Right lung (tissue), 10 donors: Measurements from ENCODE around the gene CHRM5. TPM values are rescaled to one million over a fixed set of nuclear protein-coding genes. Genes with fewer than 3 reads are reported as not detected.

Source experiments
- DNase-seq, 2 donors: peaks; one replicate each; pipeline ENCODE4 v3.0.0-alpha.2; 2013
- long read RNA-seq, 8 donors: transcript quantifications; one replicate each; lab custom pipeline, GENCODE V29; 2026
- polyA plus RNA-seq, 5 donors: library from polyadenylated mRNA; unstranded; fragments of 120-200 nt; gene quantifications; one replicate each; pipeline versions ENCODE4 v1.2.1 to v1.2.3, GENCODE V29; 2013; ENCODE audit warnings: inconsistent platforms in 1 of 5, low replicate concordance in 1 of 5; ENCODE audit not compliant: insufficient read length in 5 of 5, insufficient read depth in 1 of 5

CHRM5 gene, protein sequence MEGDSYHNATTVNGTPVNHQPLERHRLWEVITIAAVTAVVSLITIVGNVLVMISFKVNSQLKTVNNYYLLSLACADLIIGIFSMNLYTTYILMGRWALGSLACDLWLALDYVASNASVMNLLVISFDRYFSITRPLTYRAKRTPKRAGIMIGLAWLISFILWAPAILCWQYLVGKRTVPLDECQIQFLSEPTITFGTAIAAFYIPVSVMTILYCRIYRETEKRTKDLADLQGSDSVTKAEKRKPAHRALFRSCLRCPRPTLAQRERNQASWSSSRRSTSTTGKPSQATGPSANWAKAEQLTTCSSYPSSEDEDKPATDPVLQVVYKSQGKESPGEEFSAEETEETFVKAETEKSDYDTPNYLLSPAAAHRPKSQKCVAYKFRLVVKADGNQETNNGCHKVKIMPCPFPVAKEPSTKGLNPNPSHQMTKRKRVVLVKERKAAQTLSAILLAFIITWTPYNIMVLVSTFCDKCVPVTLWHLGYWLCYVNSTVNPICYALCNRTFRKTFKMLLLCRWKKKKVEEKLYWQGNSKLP
- under 1 TPM; 0.10 to 0.80 (median 0.40) TPM for polyA plus RNA-seq
- long read RNA-seq, donor 1 = 0 reads
- long read RNA-seq, donor 2 = 0 reads
- long read RNA-seq, donor 3 = 0 reads
- long read RNA-seq, donor 4, full-length matches to known transcripts = 1 of 21 reads
- long read RNA-seq, donor 4, partial matches to known transcripts = 20 of 21 reads
- long read RNA-seq, donor 4, other reads (novel, unspliced or antisense) = 0 of 21 reads
- long read RNA-seq, donor 5, partial matches to known transcripts = 29 of 29 reads
- long read RNA-seq, donor 5, other reads (novel, unspliced or antisense) = 0 of 29 reads
- long read RNA-seq, donor 6, partial matches to known transcripts = 160 of 160 reads
- long read RNA-seq, donor 6, other reads (novel, unspliced or antisense) = 0 of 160 reads
- long read RNA-seq, donor 7, partial matches to known transcripts = 34 of 34 reads
- long read RNA-seq, donor 7, other reads (novel, unspliced or antisense) = 0 of 34 reads
- long read RNA-seq, donor 8, partial matches to known transcripts = 7 of 7 reads
- long read RNA-seq, donor 8, other reads (novel, unspliced or antisense) = 0 of 7 reads

DNA sequence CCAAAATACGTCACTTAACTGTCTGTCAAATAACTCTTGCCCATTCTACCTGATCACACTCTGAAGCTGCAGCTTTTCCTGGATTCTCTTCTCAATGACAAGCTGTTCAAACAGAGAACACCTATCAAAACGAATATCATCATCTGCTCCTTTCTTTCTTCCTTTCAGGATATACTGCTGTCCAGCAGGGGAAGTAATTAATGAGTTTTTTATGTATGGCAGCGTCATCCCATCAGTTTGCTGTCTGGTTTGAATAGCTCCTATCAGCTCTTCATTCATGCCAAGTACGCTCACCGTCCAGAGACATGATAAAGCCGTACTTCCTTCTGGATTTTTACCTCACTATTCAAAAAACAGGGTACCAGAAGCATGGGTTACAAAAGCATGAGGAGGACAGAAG lies at the start of gene CHRM5:
Gene CHRM5 (plus strand): TSS at position 274 of the 400 bp plus-strand sequence. CDS start 94,221 bp downstream, outside the sequence.
- DNase-seq = no peak

DNA sequence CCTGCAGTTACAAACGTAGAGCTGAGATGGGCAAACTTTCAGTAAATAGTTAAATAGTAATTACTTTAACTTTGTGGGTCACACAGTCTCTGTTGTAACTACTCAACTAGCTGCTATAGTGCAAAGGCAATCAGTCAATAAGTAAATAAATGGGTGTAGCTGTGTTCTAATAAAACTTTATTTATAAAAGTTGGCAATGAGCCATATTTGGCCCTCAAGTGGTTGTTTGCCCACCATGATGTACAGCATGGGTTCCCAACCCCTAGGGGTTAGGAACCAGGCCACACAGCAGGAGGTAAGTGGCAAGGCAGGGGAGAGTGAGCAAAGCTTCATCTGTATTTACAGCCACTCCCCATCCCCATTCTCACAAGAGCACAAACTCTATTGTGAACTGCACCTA lies 44.9 kb upstream of the CHRM5 start:
- DNase-seq = no peak

DNA sequence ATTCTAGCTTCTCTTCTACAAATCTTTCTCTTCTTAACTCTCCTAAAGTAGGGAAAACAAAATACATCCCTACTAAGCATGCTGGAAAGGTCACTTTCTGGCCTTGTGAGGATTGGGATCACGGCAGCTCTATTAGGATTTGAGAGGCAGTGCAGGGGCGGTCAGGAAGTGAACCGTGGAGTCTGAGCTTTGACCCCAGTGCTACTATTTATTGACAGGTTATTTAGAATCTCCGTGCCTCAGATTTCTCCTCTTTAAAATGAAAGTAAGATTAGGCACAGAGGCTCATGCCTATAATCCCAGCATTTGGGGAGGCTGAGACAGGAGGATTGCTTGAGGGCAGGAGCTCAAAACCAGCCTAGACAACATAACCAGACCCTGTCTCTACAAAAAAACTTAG lies 42.0 kb upstream of the CHRM5 start:
- DNase-seq = no peak

DNA sequence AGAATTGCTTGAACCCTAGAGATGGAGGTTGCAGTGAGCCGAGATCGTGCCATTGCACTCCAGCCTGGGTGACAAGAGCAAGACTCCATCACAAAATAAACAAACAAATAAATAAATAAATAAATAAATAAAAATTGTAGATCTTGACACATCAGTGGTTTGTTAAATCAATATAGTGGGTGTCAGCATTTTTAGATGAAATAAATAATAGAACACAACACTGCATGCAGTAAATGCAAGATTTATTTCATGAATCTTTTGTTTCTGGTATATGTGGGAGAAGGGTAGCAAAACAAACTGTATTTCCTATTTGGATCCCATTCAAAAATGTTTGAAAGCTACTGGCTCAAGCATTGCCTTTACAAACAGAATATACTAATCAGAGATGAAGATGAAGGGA lies 35.6 kb upstream of the CHRM5 start:
- DNase-seq = no peak

DNA sequence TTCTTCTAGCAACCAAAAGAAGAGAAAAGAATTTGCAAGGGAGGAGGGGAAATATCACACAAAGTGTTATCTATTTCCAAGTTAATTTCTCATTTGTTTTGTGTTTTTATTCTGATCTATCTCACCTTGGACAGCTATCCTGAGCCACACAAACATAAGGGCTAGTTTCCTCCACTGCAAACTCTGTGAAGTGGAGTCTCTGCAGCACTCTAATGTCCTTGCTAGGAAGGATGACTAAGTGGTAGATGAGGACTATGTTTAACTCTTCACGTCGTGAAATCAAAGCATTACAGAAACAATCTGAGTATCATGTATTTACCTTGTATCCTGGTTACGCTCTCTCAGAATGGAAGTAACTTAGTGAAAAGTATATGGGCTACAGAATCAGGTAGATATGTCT lies 33.9 kb upstream of the CHRM5 start:
- DNase-seq = no peak

DNA sequence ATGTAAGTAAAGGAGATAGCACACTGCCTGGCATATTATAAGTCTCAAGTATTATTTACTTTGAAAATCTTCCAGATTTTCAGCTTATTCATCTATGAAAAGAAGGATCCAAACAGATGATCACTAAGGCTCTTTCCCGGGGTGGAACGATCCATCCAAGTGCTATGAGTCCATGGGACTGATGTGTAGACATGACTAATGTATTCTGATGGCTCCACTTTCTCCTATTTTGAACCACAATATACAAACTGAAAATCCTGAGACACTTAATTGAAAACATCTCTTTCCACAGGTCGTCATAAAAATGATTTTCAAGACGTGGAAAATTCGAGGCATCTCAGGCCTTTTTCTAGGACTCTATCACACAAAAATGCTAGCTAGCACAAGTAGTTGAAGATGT lies 33.4 kb upstream of the CHRM5 start:
- no peak for DNase-seq

DNA sequence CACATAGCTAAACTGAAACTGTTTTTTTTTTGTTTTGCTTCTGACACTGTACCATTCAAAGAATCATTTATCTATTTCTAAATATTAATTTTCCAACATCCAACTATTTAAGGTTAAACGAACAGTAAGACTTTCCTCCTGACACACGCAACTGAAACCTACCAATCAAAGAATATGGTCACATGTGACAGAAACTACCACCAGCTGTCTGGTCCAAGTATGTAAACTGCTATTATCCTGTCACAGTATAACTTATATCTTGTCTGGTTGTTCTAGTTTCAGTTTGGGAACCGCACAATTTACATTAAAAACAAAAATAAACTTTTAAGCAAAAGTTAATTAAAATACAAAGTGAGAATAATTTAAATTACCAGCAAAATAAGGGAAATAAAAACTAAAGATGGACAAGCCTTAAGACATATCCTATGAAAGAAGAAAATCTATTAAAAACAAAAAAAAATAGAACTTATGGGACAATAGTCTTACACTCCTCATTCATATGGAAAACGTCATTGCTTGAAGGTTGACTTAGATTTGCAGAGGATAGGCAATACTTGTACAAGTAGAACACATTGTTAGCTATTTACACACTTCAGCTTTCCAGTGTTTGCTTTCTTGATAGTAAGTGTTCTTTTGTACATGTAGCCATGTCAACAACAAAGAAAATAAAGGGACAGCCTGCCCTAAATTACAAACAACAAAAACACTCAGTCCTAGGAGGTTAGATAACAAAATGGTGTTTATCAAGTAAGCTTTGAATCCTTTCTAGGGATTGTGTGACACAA lies 26.8 kb upstream of the CHRM5 start:
- no peak for DNase-seq

DNA sequence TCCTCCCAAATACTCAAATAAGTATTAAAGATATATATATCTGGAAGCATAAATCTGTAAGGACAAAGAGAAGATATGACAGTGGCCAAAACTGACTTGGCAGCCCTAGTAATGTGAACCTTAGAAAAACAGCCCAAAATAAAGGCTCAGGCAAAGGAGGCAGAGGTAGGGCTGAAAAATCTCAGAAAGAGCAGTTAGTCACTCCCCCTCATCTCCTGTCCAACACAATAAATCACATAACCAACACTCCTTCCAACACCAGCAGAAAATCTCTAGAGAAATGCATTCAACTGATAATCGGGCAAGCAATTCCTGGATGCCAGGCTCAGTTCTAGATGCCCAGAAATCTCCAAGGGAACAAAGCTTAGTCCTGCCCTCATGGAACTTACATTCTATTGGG lies 22.1 kb upstream of the CHRM5 start:
- DNase-seq = no peak

DNA sequence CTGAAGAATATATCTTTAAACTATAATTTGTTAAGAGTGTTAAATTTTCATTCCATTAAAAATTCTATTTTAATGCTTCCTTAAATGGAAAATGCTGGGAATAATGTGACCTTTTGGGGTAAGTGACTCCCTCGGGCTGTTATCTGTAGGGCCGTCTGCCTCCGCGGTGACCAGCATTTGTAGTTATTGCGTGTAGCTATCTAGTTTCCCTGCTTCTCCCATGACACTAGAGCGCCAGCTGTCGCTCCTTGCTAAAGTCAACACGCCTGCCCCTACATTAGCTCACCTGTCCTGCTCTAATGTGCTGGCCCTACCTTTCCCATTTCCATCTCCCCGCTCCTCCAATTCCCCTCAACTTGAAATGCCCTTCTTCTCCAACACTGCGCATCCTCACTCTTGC lies 12.4 kb upstream of the CHRM5 start:
- DNase-seq = no peak

DNA sequence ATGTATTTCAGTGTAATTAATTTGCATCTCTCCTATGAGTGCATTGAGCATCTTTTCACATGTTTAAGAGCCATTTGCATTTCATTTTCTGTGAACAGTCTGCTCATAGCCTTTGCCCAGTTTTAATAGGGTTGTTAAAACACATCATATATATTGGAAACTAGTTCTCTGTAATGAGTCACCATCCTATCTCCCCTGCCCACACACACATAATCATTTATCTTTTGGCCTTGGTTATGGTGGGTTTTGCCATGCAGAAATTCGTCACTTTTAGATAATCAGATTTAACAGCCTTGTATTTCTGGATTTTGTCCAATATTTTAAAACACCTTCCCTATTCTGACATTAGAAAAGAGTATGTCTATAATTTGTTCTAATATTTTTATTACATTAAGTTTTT lies 11.9 kb upstream of the CHRM5 start:
- DNase-seq = no peak

DNA sequence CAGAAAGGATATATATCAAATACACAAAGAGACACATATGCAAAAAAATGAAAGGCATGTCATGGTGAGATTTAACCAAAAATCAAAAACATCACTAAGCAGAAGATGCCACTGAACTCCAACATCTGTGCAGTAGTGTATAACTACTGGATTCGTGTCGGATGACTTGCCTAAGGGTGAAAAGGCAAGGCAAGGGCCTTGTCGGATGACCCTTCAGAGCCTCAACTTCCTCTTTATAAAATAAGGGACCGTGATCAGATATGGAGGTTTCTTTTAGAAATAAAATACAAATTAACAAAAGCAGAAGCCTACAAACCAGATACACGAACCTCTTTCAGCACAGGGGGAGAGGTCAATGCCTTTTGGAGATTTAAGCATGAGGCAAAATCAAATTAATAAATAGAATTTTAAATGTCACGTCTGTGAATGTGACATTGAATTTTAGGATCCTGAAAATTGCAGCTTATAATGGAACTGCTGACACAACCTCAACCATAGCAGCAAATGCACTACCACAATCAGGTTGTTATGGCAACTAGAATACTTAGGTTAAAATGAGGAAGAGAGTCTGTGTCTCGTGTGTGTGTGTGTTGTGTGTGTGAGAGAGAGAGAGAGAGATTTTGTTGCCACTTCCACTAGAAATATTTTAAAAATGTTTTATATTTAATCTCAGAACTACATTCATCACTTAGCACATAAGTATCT lies 8.3 kb upstream of the CHRM5 start:
- DNase-seq = no peak

DNA sequence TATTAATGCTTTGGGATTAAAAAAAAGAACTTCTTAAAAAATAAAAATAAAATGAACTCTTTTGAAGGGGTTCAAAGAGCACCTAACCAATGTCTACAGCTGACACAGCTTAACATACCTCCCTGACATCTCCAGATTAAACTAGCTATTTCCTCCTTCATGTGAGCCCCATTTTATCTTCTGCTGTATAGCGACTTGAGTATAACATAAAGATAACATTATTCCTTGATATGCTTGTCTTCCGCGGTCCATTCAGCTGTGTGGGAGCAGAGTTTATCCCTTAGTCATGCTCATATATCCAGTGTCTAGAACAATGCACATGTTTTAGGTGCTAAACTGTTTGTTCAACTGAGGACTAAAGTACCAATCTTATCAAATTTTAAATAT lies 7.8 kb upstream of the CHRM5 start:
- no peak for DNase-seq

DNA sequence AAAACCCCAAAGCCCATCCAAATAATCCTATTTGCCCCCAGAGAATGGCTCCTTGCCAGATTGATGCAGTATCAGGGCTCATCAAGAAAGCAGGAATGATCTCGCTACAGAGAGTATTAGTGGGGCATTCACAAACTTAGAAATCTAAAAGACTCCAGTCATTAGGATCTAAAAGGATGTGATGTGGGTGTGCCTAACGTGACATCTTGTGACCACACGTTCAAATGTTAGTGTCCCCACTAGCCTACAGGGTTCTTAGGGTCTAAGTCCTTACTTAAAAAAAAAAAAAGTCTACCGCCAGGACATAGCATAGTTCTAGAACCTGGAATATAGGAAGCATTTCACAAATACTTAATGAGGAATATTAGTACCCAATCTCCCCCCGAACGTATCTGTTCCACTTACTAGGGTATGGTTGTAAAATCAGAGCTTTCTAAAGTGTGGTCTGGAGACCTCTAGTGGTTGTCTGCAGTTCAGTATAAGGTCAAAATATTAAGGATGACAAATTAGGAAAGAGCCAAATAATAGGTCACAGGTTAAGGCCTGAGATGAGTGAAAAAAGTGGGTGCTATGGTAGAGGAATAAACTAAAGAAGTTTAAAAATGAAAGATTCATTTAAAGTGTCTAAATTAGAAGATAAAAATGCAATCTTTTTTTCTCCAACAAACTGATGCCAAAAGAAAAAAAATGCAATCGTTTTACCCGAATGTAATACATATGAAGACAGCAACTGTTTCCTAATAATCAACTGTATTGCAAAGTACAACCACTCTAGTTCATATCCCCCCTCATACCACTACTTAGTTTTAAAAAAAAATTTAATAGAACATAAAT lies 4.2 kb upstream of the CHRM5 start:
- no peak for DNase-seq

DNA sequence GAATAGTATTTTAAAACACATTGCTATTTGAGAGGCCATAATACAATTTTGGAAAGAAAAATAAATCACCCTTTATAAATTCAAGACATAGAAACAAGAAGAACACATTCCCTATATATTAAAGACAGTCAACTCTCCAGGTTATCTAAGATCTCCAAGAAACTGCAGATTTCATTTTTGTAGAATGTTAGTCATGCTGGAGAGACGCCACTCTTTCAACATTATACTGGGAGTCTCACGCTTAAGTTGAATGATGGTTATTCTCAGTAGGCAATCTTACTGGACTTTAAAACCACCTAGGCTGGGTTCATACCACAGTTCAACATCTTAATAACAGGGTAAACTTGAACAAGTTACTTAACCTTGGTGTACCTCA lies 3.6 kb upstream of the CHRM5 start:
- no peak for DNase-seq

DNA sequence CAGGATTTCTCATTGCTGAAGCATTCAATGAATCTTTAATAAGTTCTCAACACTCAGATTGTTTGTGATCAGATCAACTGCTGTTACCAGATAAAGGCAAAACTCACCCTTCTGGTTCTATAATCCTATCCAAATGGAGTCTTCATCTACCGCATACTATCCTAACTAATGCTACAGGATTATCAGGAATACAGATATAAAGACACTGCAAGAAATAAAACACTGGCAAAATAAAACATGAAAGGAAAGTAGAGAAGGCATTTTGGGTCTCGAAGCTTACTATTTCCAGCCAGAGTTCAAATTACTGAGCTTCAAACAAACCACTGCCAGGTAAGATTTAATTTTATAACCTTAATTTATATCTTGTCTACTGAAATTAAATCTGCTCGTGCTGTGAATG lies 524 bp downstream of the CHRM5 start:
- no peak for DNase-seq

DNA sequence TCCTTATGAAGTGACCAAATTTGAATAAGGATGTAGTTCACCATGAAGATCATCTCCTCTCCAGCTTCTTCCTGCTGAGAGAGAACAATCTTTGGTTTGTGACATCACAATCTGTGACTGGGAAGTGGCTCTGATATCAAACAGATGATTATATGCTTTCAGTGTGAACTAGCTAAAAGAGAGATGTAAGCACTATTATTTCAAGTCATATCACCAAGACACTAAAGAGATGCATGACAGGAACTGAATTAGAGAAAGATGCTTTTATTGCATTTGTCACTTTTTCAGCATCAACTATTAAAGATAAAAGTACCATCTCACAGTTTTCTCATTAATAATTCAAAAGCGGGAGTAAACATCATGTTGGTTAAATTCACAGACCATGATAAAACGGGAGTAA lies 3.5 kb downstream of the CHRM5 start:
- no peak for DNase-seq

DNA sequence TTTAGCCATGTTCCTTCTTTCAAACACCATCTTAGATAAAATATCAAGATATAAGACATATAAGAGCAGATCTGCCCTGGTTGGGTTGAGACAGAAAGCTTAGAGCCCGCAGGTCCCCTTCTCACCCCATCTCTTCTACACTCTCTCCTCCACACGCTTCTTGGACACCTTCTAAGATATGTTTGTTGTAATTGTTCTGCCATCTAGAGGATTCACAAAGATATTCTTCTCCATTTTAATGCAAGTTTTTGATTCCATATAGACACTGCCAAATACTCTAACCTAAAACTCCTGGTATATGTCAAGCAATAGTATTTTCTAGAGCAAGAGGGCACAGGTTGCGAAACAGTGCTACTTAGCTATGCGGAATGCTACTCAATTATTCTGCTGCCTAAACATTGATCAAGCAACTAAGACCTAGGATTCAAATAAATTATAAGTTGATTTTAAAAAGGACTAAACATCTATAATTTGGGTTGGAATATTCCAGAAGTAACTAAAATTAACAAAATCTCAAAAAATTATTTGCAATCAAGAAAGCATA lies 6.8 kb downstream of the CHRM5 start:
- no peak for DNase-seq

DNA sequence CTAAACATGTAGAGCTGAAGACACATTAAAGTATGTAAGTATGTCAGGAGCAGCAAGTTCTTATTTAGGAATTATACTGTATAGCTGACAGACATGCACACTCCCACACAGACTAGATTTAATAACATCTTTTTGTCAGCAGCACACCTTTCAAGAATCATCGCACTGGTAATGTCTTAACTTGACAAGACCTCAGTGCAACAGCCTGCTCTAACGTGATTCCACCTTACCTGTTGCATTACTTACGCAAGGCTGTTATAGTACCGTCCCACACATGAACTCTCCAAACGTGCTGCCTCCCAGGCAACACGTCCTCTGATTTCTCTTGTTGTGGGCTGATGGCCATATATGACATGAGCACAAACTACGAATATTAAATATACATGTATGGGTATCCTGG lies 11.9 kb downstream of the CHRM5 start:
- no peak for DNase-seq

DNA sequence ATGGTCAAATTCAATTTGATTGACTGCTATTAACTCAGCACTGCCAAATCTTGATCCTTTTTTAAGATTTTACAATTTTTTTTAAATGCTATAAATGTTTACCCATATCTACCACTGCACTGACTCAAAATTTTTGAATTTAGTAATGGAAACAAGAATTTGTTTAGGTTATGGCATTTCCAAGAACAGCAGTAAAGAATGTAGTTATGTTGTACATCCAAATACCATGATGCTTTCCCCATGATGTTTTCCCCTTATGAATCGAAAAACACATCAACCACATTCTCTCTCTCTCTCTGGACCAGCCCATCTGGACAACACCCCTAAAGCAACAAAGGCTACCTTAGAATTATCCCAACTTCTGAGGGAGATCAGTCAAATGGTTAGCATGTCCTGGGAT lies 14.2 kb downstream of the CHRM5 start:
- no peak for DNase-seq

DNA sequence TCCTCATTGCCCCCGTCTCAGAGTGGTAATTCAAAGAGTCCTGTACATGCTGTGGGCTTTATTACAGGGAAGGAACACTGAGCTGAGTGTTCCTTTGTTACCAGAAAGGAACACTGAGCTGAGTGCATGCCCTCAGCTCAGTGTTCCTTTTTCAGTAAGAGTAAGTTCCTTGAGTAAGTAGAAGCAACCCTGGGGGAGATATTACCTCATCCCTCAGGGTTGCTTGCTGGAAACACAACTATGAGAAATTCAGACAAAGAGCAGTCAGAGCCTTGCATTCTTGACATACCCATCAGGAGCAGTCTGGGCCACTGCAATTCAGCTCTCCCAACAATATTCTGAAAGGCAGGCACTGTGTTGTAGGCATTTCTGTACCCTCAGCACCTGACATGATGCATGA lies 17.0 kb downstream of the CHRM5 start:
- DNase-seq = no peak
